Measurements from ENCODE around the gene UBR4. TPM values are rescaled to one million over a fixed set of nuclear protein-coding genes. Genes with fewer than 3 reads are reported as not detected.

The UBR4 gene
- total RNA-seq, 1 donor, result 193 TPM

GRCh38 chr1:19179597-19180264, 30.3 kb downstream of the UBR4 start:
- peak; percentile 50 for DNase-seq (ENCODE audit: low read depth)
- H3K4me3 ChIP-seq (ENCODE audit: low read depth, low read length), result no peak overlapping the region
- TF ChIP-seq, protein P1, sequence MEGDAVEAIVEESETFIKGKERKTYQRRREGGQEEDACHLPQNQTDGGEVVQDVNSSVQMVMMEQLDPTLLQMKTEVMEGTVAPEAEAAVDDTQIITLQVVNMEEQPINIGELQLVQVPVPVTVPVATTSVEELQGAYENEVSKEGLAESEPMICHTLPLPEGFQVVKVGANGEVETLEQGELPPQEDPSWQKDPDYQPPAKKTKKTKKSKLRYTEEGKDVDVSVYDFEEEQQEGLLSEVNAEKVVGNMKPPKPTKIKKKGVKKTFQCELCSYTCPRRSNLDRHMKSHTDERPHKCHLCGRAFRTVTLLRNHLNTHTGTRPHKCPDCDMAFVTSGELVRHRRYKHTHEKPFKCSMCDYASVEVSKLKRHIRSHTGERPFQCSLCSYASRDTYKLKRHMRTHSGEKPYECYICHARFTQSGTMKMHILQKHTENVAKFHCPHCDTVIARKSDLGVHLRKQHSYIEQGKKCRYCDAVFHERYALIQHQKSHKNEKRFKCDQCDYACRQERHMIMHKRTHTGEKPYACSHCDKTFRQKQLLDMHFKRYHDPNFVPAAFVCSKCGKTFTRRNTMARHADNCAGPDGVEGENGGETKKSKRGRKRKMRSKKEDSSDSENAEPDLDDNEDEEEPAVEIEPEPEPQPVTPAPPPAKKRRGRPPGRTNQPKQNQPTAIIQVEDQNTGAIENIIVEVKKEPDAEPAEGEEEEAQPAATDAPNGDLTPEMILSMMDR (IDR thresholded peaks at IDR 0.05; ENCODE audit: insufficient read depth, low read depth, low read length), result peak; percentile 47

DNA sequence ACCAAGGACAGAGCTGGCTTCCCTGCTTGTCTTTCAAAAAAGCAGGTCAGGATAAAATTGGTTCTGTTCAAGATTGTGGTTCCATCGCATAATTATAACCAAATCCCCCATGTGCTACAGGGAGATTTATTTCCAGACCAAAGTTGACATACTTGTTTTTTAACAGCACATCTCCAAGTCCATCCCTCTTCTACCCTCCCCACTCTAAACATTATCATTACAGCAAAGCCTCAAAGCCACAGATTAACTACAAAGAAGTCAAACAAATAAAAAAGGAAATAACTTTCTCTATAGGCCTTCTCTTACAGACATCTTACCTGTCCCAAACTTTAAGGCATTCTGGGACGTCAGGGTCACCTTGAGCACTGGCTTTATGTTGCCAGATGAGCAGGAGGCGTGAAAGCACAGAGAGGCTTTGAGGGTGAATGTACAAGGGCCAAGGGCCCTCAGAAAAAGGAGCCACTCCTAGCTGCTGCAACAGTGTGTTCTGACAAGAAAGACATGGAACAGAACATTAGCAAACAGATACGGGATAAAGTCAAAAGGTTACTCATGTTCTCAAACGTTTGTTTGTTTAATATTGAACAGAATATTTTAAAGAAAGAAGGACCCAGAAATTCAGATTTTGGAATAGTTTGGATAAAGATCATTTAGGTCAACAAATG, 31.2 kb downstream of the UBR4 start:
- H3K4me3 ChIP-seq (ENCODE audit: low read depth, low read length), result no peak overlapping the region
- no peak for DNase-seq (ENCODE audit: low read depth)
- TF ChIP-seq, protein P1 (IDR thresholded peaks at IDR 0.05; ENCODE audit: insufficient read depth, low read depth, low read length), result no peak

DNA sequence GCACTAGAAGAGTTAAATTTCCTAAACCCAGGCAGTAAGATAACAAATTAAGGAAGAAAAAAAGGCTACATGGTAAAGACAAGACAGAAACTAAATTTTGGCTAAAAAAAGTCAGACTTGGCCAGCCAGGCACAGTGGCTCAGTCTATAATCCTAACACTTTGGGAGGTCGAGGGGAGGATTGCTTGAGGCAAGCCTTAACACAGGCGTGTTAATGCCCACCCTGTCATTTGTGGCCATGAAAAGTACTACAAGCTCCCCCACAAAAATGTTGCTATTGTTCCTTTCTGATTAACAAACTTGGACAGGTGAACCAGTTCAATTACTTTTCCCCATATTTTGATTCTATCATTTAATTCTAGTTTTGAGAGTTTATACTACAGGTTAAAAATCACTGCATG, 32.3 kb downstream of the UBR4 start:
- TF ChIP-seq, protein P1 (IDR thresholded peaks at IDR 0.05; ENCODE audit: insufficient read depth, low read depth, low read length), result no peak
- H3K4me3 ChIP-seq (ENCODE audit: low read depth, low read length), result no peak overlapping the region

GRCh38 chr1:19169642-19170041, 40.4 kb downstream of the UBR4 start:
- peak; percentile 25 for DNase-seq (ENCODE audit: low read depth)
- H3K4me3 ChIP-seq (ENCODE audit: low read depth, low read length), result no peak overlapping the region
- TF ChIP-seq, protein P1 (IDR thresholded peaks at IDR 0.05; ENCODE audit: insufficient read depth, low read depth, low read length), result no peak

More for the DNA sequence above, 32.3 kb downstream of the UBR4 start:
- no peak for DNase-seq (ENCODE audit: low read depth)

- no peak for DNase-seq (ENCODE audit: low read depth)
- H3K4me3 ChIP-seq (ENCODE audit: low read depth, low read length), result no peak overlapping the region
- TF ChIP-seq, protein P1 (IDR thresholded peaks at IDR 0.05; ENCODE audit: insufficient read depth, low read depth, low read length), result no peak
Observed at GRCh38 chr1:19167140-19167539, 42.9 kb downstream of the UBR4 start.

GRCh38 chr1:19166066-19166465, 44.0 kb downstream of the UBR4 start:
- DNase-seq (ENCODE audit: low read depth), result peak; percentile 14
- H3K4me3 ChIP-seq (ENCODE audit: low read depth, low read length), result no peak overlapping the region
- TF ChIP-seq, protein P1 (IDR thresholded peaks at IDR 0.05; ENCODE audit: insufficient read depth, low read depth, low read length), result no peak

Measured in fibroblast of villous mesenchyme (primary cell).